ENCODE measurements around the gene KIF5A. TPM values are rescaled to one million over a fixed set of nuclear protein-coding genes. Genes with fewer than 3 reads are reported as not detected.

Gene KIF5A
- total RNA-seq, 3 donors from 2014 or later (not counting 1 experiment from before 2014, with no cell fraction given) = 0.09 to 0.40 (median 0.16) TPM

GRCh38 chr12:57523706-57524614, 25.9 kb upstream of the KIF5A start:
- no peaks in the 10 kb centered on the region for H3K36me3 Mint-ChIP-seq
- Histone ChIP-seq H3K4me3 (ENCODE audit: low read length) (peak overlapping the region; percentile 71), H3K9me3 (ENCODE audit: control insufficient read depth, insufficient read depth, low read length) (no peaks in the 10 kb centered on the region), H3K27ac (ENCODE audit: low read length) (peak overlapping the region; percentile 79), H3K27me3 (ENCODE audit: control insufficient read depth, insufficient read depth, low read length) (no peaks in the 10 kb centered on the region), H3K4me1 (ENCODE audit: control insufficient read depth, insufficient read depth, low read length) (peaks cover 53% of the 10 kb centered on the region), H3K36me3 (ENCODE audit: control insufficient read depth, insufficient read depth, low read length) (peaks cover 35% of the 10 kb centered on the region)
- H3K4me3 Mint-ChIP-seq = peak overlapping the region; percentile 91
- H3K27me3 Mint-ChIP-seq (ENCODE audit: low read depth in 2 of 2) = no peaks in the 10 kb centered on the region
- DNase-seq = peak in 1 of 2 donors; percentile 63
- H3K9me3 Mint-ChIP-seq = no peaks in the 10 kb centered on the region
- H3K27ac Mint-ChIP-seq = peak overlapping the region; percentile 86 to 99
- no peak for ATAC-seq
- TF ChIP-seq CTCF (IDR thresholded peaks at IDR 0.05) = no peak
- intact Hi-C loops (cut with micrococcal nuclease) = loop anchor here (2.0 to 5.0 kb wide), 2 partner anchors 37 to 168 kb away; partner anchors contain the start of gene OS9
- WGBS (ENCODE audit: insufficient coverage) = 77% methylated on average over 14 of the region's 14 CpGs
- peaks cover 24 to 74% of the 10 kb centered on the region in 2 donors for H3K4me1 Mint-ChIP-seq

- Histone ChIP-seq H3K27me3 (ENCODE audit: control insufficient read depth, insufficient read depth, low read length) (no peaks in the 10 kb centered on the region), H3K36me3 (ENCODE audit: control insufficient read depth, insufficient read depth, low read length) (peaks cover 44% of the 10 kb centered on the region), H3K4me1 (ENCODE audit: control insufficient read depth, insufficient read depth, low read length) (peaks cover 42% of the 10 kb centered on the region), H3K4me3 (ENCODE audit: low read length) (no peak overlapping the region), H3K27ac (ENCODE audit: low read length) (no peak overlapping the region), H3K9me3 (ENCODE audit: control insufficient read depth, insufficient read depth, low read length) (no peaks in the 10 kb centered on the region)
- no peaks in the 10 kb centered on the region for H3K27me3 Mint-ChIP-seq (ENCODE audit: low read depth in 2 of 2)
- ATAC-seq = no peak
- intact Hi-C loops (cut with micrococcal nuclease) = loop anchor here (5.0 kb wide), 1 partner anchor 167 kb away; the partner anchor contains the start of gene OS9
- 88% methylated on average over 11 of the region's 11 CpGs for WGBS (ENCODE audit: insufficient coverage)
- no peak for DNase-seq
- no peak for TF ChIP-seq CTCF (IDR thresholded peaks at IDR 0.05)
- peaks cover 18 to 70% of the 10 kb centered on the region in 2 donors for H3K4me1 Mint-ChIP-seq
- peak overlapping the region; percentile 86 to 99 for H3K27ac Mint-ChIP-seq
- H3K36me3 Mint-ChIP-seq = peaks cover 5% of the 10 kb centered on the region
- H3K4me3 Mint-ChIP-seq = peak overlapping the region; percentile 91
- H3K9me3 Mint-ChIP-seq = no peaks in the 10 kb centered on the region
Observed at GRCh38 chr12:57524814-57525614, 24.8 kb upstream of the KIF5A start.

- no peak for TF ChIP-seq CTCF (IDR thresholded peaks at IDR 0.05)
- Mint-ChIP-seq H3K9me3 (no peaks in the 10 kb centered on the region), H3K27me3 (ENCODE audit: low read depth in 2 of 2) (no peaks in the 10 kb centered on the region), H3K27ac (peak overlapping the region in 1 of 2 donors; percentile 99), H3K36me3 (peaks cover 8% of the 10 kb centered on the region), H3K4me3 (no peak overlapping the region), H3K4me1 (peaks cover 18 to 62% of the 10 kb centered on the region in 2 donors)
- Histone ChIP-seq H3K4me1 (ENCODE audit: control insufficient read depth, insufficient read depth, low read length) (peaks cover 40% of the 10 kb centered on the region), H3K4me3 (ENCODE audit: low read length) (no peak overlapping the region), H3K36me3 (ENCODE audit: control insufficient read depth, insufficient read depth, low read length) (peaks cover 52% of the 10 kb centered on the region), H3K27me3 (ENCODE audit: control insufficient read depth, insufficient read depth, low read length) (no peaks in the 10 kb centered on the region), H3K27ac (ENCODE audit: low read length) (no peak overlapping the region), H3K9me3 (ENCODE audit: control insufficient read depth, insufficient read depth, low read length) (no peaks in the 10 kb centered on the region)
- intact Hi-C loops (cut with micrococcal nuclease) = no loop called here
- DNase-seq (no peak), ATAC-seq (no peak)
- WGBS (ENCODE audit: insufficient coverage) = 92% methylated on average over 16 of the region's 16 CpGs
Observed at GRCh38 chr12:57525615-57526383, 24.0 kb upstream of the KIF5A start.
